Measurements from ENCODE around the gene GPR108. TPM values are rescaled to one million over a fixed set of nuclear protein-coding genes. Genes with fewer than 3 reads are reported as not detected.

The GPR108 gene
- total RNA-seq, 1 experiment from 2014 or later, result 39.4 TPM

DNA sequence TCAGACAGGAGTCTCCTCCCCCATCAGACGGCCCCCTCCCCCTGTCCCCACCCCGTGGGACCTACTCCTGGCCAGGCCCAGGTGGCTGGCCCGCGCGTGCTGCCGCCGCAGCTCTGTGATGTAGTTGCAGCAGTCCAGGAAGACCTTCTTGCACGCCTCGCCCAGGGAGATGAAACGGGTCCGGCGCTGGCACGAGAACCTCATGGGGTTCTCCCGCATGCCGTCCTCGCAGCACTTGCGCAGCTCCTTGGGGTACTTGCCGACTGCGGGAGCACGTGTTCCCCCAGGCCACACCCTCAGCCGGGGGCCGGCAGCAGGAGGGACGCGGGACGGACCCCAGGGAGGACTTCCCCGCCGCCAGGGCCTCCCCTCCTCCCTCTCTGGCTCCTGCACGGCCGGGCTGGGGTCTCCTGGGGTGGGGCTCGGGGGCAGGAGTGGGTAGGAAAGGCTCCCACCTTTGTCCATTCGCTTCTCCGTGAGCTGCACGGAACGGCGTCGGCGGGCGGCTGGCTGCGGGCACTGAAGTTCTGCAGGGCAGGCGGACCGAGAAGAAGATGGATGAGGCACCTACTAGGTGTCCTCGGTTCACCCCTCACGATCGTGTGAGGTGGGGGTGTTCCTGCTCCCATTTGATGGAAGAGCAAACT, 30.2 kb downstream of the GPR108 start:
- Histone ChIP-seq H3K36me3 (no peaks in the 10 kb centered on the region), H3K9me3 (no peaks in the 10 kb centered on the region), H3K4me3 (no peak overlapping the region), H3K27me3 (no peaks in the 10 kb centered on the region)
- no peak for DNase-seq

DNA sequence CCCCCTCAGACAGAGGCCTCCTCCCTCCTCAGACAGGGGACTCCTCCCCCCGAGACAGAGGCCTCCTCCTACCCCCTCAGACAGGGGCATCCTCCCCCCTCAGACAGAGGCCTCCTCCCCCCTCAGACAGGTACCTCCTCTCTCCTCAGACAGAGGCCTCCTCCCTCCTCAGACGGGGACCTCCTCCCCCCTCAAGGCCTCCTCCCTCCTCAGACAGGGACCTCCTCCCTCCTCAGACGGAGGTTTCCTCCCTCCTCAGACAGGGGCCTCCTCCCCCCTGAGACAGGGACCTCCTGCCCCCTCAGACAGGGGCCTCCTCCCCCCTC, 30.8 kb downstream of the GPR108 start:
- H3K9me3 ChIP-seq, result no peaks in the 10 kb centered on the region
- H3K27me3 ChIP-seq, result no peaks in the 10 kb centered on the region
- no peak overlapping the region for H3K4me3 ChIP-seq
- H3K36me3 ChIP-seq, result no peaks in the 10 kb centered on the region
- DNase-seq, result no peak

DNA sequence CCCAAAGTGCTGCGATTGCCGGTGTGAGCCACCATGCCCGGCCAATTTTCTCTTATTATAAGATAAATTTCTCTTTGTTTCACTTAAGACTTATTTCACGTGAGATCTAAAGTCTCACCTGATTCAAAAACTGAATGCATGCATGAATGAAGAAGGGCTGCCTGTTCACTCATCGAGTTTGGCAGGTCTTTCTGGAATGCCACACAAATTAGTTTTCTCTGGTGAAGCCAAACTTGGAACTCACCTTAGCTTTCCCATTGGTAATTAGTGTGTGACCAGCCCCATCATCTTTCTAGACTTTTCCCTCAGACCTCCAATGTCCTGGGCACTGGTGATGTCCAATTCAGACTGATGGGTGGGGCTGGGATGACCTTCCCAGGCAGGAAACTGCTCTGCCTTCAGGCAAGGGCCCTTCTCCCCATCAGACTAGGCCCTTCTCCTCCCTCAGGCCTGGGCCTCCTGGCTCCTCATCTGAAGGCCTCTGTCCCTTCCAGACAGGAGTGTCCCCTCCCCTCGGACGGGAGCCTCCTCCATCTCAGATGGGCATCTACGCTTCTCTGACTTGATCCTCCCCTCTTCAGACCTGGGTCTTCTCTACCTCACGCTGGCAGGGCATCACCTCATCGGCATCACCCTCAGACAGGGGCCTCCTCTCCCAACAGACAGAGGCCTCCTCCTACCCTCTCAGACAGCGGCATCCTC, 31.3 kb downstream of the GPR108 start:
- no peak for DNase-seq
- Histone ChIP-seq H3K27me3 (no peaks in the 10 kb centered on the region), H3K36me3 (no peaks in the 10 kb centered on the region), H3K9me3 (no peaks in the 10 kb centered on the region), H3K4me3 (no peak overlapping the region)

DNA sequence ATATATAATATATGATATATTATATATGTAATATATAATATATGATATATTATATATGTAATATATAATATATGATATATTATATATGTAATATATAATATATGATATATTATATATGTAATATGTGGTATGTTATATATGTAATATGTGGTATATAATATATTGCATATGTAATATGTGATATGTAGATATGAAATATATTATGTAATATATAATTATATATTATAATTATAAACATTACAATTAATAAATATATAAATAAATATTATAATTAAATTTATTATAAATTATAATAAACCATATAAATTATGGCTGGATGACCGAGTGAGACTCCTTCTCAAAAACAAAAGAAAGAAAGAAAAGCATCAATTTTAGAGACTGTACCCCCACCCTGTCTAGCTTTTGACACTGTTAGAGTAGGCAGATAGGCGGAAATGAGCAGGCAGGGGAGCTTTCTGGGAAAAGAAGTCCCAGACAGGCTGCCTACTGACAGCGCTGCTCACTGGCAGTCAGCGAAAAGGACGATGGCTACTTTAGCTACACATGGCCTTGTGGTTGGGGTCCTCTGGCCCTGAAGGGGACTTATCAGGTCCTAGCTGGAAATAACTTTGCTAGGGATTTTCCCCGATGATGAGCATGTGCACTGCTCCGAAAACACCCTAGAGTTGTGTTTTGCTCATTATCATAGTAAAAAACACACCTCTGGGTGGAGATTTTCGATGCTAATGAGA, 36.6 kb downstream of the GPR108 start:
- no peaks in the 10 kb centered on the region for H3K9me3 ChIP-seq
- no peaks in the 10 kb centered on the region for H3K27me3 ChIP-seq
- H3K4me3 ChIP-seq, result no peak overlapping the region
- H3K36me3 ChIP-seq, result no peaks in the 10 kb centered on the region
- DNase-seq, result no peak

DNA sequence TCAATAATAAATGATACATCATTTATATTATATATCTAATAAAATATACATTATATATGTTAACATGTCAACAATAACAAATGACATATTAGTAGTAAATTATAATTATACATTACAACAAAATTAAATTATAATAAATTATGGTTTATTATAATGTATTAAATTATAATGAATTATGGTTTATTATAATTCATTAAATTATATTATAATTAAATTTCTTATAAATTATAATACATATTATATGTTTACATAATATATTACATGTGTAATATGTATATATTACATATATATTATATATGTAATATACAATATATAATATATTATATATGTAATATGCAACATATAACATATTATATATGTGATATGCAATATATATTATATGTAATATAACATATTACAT, 37.4 kb downstream of the GPR108 start:
- no peak for DNase-seq
- no peaks in the 10 kb centered on the region for H3K9me3 ChIP-seq
- no peak overlapping the region for H3K4me3 ChIP-seq
- H3K36me3 ChIP-seq, result no peaks in the 10 kb centered on the region
- H3K27me3 ChIP-seq, result no peaks in the 10 kb centered on the region

DNA sequence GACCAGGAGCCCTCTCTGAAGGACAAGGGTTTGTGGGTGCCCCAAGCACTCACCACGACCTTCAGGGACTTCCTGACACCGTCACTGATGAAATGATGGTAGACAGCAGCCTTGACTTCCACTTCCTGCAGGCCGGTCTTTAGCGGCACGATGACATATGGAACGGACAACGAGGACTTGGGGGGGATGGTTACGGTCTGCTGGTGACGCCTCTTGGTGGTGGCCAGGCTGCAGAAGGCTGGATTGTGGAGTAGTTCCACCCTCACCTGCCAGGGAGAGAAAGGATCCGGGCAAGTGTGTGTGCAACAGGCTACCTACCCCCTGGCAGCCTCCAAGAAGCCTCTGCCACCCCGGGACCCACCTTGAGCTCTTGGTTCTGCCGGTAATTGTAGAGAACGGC, 40.1 kb downstream of the GPR108 start:
- no peak overlapping the region for H3K4me3 ChIP-seq
- no peaks in the 10 kb centered on the region for H3K27me3 ChIP-seq
- DNase-seq, result no peak
- H3K36me3 ChIP-seq, result no peaks in the 10 kb centered on the region
- no peaks in the 10 kb centered on the region for H3K9me3 ChIP-seq

DNA sequence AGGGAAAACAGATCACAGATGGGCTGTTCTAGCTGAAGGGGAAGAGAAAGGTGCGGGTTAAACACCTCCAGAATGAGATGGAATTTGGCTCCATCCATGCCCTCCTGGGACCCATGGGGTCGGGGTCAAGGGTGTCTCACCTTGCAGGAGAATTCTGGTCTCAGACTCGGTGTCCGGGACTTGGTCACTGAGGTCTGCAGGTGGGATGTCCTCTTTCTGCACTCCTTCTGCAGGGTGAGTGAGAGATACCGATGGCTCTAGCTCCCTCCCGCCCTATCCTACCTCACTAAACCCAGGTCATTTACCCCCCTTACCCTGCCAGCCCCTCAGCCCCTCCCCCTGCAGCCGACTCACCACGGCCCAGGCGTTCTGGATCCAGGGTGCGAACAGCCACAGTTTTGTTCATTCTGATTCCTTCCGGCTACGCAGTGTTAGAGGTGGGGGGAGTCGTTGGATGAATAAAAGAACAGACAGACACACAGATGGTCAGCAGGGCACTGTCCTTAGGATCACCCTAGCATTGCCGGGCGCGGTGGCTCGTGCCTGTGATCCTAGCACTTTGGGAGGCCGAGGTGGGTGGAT, 41.0 kb downstream of the GPR108 start:
- H3K4me3 ChIP-seq, result no peak overlapping the region
- DNase-seq, result no peak
- H3K9me3 ChIP-seq, result no peaks in the 10 kb centered on the region
- H3K27me3 ChIP-seq, result no peaks in the 10 kb centered on the region
- H3K36me3 ChIP-seq, result no peaks in the 10 kb centered on the region

DNA sequence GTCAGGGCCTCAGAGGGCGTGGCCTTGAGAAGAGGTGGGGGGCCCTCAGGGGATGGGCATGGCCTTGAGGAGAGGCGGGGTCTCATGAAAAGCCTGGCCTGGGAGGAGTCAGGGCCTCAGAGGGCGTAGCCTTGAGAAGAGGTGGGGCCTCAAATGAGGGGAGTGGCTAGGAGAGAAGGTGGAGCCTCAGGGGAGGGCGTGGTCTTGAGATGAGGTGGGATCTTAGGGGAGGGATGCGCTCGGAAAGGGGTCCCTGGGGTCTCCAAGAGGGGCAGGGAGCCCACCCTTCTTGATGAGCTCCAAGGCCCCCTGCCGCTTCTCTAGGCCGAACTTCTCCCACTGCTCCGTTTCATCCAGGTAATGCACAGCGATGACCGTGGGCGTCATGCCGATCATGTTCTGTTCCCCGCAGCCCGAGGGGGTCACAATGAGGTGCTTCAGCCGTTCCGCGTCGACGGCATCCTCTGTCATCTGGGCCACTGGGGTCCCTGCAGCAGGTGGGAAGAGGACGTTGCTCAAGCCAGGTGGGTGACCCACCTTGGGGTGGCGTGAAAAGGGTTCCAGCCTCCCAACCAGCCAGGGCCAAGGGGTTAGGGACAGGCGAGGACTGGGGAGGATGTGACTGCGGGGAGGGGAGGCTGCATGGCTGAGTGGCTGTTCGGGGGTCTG, 43.1 kb downstream of the GPR108 start:
- no peak for DNase-seq
- Histone ChIP-seq H3K36me3 (no peaks in the 10 kb centered on the region), H3K4me3 (no peak overlapping the region), H3K9me3 (no peaks in the 10 kb centered on the region), H3K27me3 (no peaks in the 10 kb centered on the region)

DNA sequence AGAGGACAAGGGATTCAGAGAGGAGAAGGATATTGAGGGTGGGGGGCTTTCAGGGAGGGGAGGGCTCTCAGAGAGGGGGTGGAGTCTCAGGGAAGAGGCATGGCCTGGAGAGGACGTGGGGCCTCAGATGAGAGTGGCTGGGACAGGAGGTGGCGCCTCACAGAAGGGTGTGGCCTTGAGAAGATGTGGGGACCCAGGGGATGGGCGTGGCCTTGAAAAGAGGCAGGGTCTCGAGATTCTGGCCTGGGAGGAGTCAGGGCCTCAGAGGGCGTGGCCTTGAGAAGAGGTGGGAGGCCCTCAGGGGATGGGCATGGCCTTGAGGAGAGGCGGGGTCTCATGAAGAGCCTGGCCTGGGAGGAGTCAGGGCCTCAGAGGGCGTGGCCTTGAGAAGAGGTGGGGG, 43.7 kb downstream of the GPR108 start:
- no peak for DNase-seq
- Histone ChIP-seq H3K4me3 (no peak overlapping the region), H3K36me3 (no peaks in the 10 kb centered on the region), H3K9me3 (no peaks in the 10 kb centered on the region), H3K27me3 (no peaks in the 10 kb centered on the region)

DNA sequence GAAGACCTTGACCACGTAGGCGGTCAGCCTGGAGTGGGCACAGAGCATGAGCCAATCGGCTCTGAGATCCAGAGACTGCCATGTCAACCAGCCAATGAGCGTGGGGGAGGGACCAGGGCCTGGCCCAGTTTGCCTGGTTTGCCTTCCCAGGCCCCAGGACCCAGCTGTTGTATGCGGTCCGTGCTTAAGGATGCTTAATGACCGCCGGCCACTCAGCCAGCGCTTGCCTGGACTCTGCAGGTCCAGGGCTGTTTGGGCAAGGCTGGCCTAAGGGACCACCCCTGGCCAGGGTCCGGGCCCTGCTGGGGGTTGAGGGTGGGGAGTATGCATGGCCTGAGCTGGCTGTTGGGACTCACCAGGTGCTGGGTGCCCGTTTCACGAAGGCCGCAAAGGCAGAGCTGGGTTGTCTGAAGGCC, 44.3 kb downstream of the GPR108 start:
- no peaks in the 10 kb centered on the region for H3K9me3 ChIP-seq
- H3K36me3 ChIP-seq, result no peaks in the 10 kb centered on the region
- H3K27me3 ChIP-seq, result no peaks in the 10 kb centered on the region
- no peak for DNase-seq
- H3K4me3 ChIP-seq, result no peak overlapping the region

DNA sequence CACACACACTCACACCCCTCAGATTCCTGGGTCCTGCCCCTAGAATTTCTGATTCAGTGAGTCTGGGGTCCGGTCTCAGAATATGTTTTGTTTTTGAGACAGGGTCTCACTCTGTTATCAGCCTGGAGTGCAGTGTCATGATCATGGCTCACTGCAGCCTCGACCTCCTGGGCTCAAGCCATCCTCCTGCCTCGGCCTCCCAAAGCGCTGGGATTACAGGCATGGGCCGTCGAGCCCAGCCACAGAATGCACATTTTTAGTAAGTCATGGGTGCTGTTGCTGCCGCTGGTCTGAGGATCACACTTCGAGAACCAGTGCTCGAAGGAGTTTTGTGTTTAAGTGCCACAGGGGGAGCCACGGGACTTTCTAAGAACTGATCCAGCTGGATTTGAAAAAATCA, 45.4 kb downstream of the GPR108 start:
- DNase-seq, result no peak
- no peaks in the 10 kb centered on the region for H3K36me3 ChIP-seq
- no peak overlapping the region for H3K4me3 ChIP-seq

DNA sequence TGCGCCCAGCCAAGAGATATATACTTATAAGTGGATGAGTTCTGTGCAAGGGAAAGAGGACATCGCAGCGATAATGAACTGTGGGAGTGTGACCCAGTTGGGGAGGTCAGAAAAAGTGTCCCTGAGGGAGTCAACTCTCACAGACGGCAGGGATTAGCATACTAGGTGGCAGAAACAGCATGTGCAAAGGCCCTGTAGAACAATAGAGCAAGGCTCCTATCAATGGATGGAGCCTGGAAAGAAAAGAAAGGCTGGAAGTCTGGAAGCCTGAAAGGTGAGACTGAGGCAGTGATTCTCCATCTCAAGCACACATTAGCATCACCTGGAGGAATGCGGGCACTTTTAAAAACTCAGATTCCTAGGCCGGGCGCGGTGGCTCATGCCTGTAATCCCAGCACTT, 46.0 kb downstream of the GPR108 start:
- H3K36me3 ChIP-seq, result no peaks in the 10 kb centered on the region
- no peaks in the 10 kb centered on the region for H3K9me3 ChIP-seq
- no peak overlapping the region for H3K4me3 ChIP-seq
- DNase-seq, result no peak
- no peaks in the 10 kb centered on the region for H3K27me3 ChIP-seq

More for the DNA sequence above, 45.4 kb downstream of the GPR108 start:
- Histone ChIP-seq H3K9me3 (no peaks in the 10 kb centered on the region), H3K27me3 (no peaks in the 10 kb centered on the region)

DNA sequence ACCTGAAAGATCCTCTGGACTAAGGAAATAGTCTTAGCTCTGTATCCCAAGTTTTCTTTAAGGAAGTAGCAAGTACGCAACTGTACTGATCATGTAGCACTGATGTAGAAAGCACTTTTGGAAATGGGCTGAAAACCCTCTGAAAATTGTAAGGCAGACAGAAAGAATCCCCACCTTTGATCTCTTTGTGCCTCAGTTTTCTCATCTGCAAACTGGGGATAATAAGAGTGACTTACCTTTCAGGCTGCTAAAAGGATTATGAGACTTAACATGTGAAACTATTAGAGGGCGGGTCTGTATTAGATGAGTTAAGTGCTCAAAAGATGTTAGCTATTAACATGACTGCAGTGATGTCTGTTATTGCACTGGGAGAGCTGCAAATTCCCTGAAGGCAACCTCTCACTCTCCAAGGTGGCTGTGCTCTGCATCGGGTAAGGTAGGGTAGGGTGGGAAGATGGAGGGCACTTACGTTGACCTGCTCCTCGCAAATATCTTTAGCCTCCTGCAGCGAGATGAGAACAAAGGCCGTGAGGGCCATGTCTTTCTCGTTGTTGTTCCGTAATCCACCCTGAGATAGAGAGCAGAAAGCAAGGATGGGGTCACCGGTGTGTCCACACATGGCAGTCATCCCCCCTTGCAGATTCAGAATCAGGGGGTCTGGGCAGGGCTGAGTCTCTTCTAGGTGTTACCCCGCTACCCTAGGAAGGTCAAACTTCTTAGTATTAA, 47.1 kb downstream of the GPR108 start:
- DNase-seq, result no peak
- no peaks in the 10 kb centered on the region for H3K27me3 ChIP-seq
- H3K36me3 ChIP-seq, result no peaks in the 10 kb centered on the region
- H3K9me3 ChIP-seq, result no peaks in the 10 kb centered on the region
- H3K4me3 ChIP-seq, result no peak overlapping the region

DNA sequence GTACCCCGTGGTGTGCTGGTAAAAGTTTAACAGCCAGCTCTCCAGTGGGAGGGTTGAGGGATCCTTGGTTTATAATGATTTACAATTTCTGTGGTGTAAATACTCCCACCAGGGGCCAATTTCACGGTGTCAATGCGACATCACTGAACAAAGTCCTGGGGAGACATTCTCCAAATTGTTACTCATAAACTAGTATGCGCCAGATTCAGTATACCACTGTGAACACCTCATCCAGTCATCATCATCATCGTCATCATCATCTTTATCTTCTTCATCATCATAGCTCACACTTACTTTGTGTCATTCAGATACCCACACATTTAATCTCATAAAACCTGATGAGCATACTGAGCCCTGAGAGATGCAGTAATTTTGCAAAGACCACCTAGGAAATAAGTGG, 50.3 kb downstream of the GPR108 start:
- no peaks in the 10 kb centered on the region for H3K36me3 ChIP-seq

DNA sequence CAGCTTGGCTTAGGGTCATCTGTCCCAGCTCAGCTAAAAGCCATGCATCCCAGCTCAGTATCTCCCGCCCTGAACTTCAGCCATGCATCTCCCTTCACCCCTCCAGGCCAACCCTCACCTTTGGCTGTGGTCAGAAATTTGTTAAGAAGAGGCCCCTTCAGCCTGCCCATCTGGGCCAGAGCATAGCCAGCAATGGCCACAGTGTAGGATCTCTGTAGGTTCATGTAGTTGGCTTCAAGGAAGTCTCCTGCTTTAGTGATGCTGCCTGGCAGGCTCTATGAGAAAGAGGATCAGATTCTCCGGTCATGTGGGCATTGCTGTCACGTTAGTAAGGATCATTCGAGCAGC, 50.8 kb downstream of the GPR108 start:
- no peaks in the 10 kb centered on the region for H3K9me3 ChIP-seq
- H3K27me3 ChIP-seq, result no peaks in the 10 kb centered on the region
- no peak for DNase-seq
- no peak overlapping the region for H3K4me3 ChIP-seq
- no peaks in the 10 kb centered on the region for H3K36me3 ChIP-seq

More for the DNA sequence above, 50.3 kb downstream of the GPR108 start:
- Histone ChIP-seq H3K9me3 (no peaks in the 10 kb centered on the region), H3K4me3 (no peak overlapping the region), H3K27me3 (no peaks in the 10 kb centered on the region)
- DNase-seq, result no peak

DNA sequence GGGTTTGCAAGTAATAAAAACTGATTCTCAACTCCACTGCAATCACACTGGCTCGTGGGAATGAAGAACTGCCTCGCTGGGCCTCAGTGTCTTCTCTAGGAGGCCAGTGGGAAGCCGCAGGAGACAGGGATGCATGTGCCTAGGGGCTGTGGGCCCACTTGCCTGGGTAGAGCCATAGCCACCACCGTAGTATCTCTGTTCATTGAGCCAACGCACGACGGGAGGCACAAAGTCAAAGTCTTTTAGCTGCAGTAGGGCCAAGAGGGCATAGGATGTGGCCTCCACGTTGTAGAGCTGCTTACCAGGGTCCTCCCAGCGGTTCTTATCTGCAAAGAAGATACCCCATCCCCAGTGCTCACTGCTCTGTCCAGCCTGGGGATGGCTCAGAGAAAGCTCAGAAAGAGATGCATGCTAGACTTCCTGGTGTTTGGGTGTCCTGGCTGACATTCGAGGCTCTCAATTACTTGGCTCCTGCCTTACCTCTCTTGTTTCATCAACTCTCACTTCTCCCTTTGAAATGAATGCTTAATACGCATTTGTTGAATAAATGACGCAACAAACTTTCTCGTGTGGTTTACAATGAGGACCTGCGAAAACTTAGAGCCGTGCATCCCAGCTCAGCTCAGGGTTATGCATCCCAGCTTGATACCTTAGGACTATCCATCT, 51.3 kb downstream of the GPR108 start:
- H3K4me3 ChIP-seq, result no peak overlapping the region
- H3K27me3 ChIP-seq, result no peaks in the 10 kb centered on the region
- H3K36me3 ChIP-seq, result no peaks in the 10 kb centered on the region

More for the DNA sequence above, 51.3 kb downstream of the GPR108 start:
- no peaks in the 10 kb centered on the region for H3K9me3 ChIP-seq
- no peak for DNase-seq
